ENCODE results near the gene C20orf173.

The C20orf173 gene

GRCh38 chr20:35506179-35506578 lies 23.3 kb downstream of the C20orf173 start:
- no peak for DNase-seq

DNA sequence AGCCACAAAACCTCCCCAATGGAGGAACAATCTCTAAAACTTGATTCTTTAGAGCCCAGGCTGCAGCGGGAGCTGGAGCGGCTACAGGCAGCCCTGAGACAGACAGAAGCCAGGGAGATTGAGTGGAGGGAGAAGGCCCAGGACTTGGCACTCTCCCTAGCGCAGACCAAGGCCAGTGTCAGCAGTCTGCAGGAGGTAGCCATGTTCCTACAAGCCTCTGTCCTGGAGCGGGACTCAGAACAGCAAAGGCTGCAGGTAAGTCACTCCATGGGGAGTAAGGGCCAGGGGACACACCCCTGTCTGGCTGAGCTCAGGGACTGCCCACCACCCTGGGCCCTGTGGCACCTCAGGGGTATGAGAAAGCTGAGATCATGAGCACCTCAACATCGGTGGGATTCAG lies 24.7 kb downstream of the C20orf173 start:
- DNase-seq = no peak

DNA sequence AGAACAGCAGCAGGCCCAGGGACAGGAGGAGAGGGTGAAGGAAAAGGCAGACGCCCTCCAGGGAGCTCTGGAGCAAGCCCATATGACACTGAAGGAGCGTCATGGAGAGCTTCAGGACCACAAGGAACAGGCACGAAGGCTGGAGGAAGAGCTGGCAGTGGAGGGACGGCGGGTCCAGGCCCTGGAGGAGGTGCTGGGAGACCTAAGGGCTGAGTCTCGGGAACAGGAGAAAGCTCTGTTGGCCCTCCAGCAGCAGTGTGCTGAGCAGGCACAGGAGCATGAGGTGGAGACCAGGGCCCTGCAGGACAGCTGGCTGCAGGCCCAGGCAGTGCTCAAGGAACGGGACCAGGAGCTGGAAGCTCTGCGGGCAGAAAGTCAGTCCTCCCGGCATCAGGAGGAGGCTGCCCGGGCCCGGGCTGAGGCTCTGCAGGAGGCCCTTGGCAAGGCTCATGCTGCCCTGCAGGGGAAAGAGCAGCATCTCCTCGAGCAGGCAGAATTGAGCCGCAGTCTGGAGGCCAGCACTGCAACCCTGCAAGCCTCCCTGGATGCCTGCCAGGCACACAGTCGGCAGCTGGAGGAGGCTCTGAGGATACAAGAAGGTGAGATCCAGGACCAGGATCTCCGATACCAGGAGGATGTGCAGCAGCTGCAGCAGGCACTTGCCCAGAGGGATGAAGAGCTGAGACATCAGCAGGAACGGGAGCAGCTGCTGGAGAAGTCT lies 25.5 kb downstream of the C20orf173 start:
- no peak for DNase-seq

DNA sequence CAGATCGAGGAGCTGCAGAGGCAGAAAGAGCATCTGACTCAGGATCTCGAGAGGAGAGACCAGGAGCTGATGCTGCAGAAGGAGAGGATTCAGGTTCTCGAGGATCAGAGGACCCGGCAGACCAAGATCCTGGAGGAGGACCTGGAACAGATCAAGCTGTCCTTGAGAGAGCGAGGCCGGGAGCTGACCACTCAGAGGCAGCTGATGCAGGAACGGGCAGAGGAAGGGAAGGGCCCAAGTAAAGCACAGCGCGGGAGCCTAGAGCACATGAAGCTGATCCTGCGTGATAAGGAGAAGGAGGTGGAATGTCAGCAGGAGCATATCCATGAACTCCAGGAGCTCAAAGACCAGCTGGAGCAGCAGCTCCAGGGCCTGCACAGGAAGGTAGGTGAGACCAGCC lies 26.2 kb downstream of the C20orf173 start:
- no peak for DNase-seq

DNA sequence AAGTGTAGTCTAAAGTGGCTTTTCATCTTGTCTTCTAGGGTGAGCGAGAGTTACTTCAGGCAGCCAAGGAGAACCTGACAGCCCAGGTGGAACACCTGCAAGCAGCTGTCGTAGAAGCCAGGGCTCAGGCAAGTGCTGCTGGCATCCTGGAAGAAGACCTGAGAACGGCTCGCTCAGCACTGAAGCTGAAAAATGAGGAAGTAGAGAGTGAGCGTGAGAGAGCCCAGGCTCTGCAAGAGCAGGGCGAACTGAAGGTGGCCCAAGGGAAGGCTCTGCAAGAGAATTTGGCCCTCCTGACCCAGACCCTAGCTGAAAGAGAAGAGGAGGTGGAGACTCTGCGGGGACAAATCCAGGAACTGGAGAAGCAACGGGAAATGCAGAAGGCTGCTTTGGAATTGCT lies 27.1 kb downstream of the C20orf173 start:
- DNase-seq = no peak

DNA sequence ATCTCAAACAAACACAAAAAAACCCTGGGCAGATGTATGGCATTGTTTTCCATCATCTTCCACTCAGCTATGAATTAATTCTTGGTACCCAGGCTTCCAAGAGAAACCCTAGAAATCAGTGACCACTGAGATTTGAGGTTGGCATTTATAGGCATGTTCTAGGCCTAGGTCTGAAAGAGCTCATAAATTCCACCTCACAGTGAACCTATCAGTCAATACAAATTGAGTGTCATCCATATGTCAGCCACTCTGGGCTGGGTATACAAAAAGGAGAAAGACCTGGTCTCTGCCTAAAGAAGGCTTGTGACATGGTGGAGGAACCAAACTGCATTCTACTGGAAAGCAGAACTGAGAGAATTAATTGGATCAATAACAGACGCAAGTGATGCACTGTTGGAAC lies 30.2 kb downstream of the C20orf173 start:
- DNase-seq = no peak

GRCh38 chr20:35497780-35498189 lies 31.7 kb downstream of the C20orf173 start:
- DNase-seq = no peak

GRCh38 chr20:35497320-35497719 lies 32.1 kb downstream of the C20orf173 start:
- no peak for DNase-seq

GRCh38 chr20:35496481-35496880 lies 33.0 kb downstream of the C20orf173 start:
- no peak for DNase-seq

DNA sequence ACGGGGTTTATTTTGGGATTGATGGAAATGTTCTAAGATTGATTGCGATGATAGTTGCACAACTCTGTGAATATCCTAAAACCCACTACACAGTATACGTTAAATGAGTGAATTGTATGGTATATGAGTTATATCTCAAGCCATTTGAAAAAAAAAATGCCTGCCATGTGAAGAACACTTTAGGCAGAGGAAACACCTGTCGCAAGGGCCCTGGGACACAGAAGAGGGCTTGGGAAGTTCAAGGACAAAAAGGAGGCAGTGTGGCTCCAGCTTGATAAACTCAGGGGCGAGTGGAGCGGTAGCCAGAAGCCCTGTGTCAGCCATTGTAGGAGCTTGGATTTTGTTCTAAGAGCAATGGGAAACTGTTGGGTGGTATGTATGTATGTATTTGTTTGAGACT lies 37.1 kb downstream of the C20orf173 start:
- DNase-seq = no peak

GRCh38 chr20:35491823-35492222 lies 37.6 kb downstream of the C20orf173 start:
- DNase-seq = no peak

GRCh38 chr20:35490736-35491181 lies 38.7 kb downstream of the C20orf173 start:
- DNase-seq = peak; percentile 85

DNA sequence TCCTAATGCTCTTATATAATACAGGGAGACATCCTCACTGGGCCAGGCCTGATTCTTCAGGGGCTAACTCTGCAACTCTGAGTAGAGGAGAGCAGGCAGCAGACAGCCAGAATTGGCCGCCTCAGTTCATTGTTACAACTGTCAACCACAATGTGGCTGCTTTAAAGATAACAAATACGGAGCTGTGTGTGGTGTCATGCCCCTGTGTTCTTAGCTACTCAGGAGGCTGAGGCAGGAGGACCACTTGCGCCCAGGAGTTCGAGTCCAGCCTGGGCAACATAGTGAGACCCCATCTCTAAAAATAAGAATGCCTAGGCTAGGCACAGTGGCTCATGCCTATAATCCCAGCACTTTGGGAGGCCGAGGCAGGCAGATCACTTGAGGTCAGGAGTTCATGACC lies 39.7 kb downstream of the C20orf173 start:
- DNase-seq = no peak

DNA sequence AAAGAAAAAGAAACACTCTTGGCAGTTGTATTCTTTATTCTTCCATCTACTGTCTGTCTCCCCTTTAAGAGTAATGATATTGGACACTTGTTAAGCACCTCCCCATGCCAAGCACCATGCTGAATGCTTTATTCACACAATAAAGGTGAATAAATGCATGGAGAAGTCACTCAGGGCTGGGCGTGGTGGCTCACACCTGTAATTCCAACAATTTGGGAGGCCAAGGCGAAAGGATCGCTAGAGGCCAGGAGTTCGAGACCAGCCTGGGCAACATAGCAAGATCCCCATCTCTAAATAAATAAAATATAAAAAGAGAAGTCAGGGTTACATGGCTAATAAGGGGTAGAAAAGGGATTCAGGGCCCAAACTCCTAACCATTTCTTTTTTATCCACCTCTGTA lies 42.0 kb downstream of the C20orf173 start:
- no peak for DNase-seq

GRCh38 chr20:35479798-35480197 lies 49.7 kb downstream of the C20orf173 start:
- no peak for DNase-seq

- DNase-seq = no peak
Observed at GRCh38 chr20:35478804-35479472, 50.5 kb downstream of the C20orf173 start.

All from activated effector memory CD4-positive, alpha-beta T cell treated with anti-CD3 and anti-CD28 coated beads, Interleukin-2, amount 50 U/mL, for 16 hours (primary cell).